ENCODE data around the gene SIRPA.
A peak's percentile ranks its signal among the peaks of the same experiment; 100 is the strongest.
"Not testable (repeated sequence)": the region's sequence is repeated elsewhere in the genome, so short reads cannot be mapped to it uniquely, and the experiment has no call there.

The SIRPA gene

DNA sequence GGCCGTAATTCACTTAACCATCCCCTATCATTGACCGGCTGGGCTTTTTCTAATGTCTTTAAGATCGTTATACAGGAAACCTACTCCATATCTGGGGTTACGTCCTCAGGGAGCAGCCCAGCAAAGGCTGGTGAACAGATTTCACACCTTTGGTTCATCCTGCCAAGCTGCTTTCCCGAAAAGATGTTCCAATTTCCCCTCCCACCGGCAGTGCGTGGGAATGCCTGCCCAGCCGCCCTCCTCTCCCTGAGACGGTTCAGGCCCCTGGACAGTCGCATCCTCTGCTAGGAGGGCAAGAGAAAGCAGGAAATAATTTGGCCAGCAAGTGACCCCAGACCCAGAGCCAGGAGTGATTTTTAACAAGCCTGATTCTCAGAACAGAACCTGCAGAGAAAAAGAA lies 16.3 kb downstream of the SIRPA start:
- peak overlapping the region; percentile 37 for H3K9ac ChIP-seq (ENCODE audit: insufficient read length)
- peaks cover 40% of the 10 kb centered on the region for H3K36me3 ChIP-seq (ENCODE audit: insufficient read depth, low read length)
- peak overlapping the region; percentile 33 for H3K4me3 ChIP-seq
- no peak for DNase-seq (ENCODE audit: low read depth, low spot score)
- no peaks in the 10 kb centered on the region for H3K9me3 ChIP-seq (ENCODE audit: low read depth, low read length)
- TF ChIP-seq POLR2AphosphoS5 (IDR thresholded peaks at IDR 0.05; ENCODE audit: borderline replicate concordance, low read depth, low read length) (no peak), EZH2 (IDR thresholded peaks at IDR 0.05) (no peak), FOXP2 (optimal IDR thresholded peaks at IDR 0.05; ENCODE audit: control extremely low read depth, extremely low read length, insufficient read depth) (no peak)
- peak overlapping the region; percentile 87 for H3K27ac ChIP-seq

DNA sequence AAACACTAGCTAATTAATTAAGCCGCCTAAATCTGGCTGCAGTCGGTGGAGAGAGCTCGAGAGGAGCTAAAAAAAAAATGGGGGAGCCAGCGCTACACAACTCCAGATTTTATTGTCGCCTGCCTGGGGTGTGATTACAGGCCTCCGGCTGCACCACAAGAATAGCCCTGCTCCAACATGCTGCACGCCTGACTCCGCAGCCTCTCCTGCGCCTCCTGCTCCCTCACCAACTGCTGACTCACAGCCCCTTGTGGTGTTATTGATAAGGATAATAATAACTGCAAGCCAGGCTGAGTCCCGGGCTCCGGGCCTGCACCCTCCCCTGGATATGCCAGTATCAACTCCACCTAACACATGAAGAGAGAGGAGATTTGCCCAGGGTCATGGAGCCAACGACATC lies 16.8 kb downstream of the SIRPA start:
- no peak for DNase-seq (ENCODE audit: low read depth, low spot score)
- TF ChIP-seq POLR2AphosphoS5 (IDR thresholded peaks at IDR 0.05; ENCODE audit: borderline replicate concordance, low read depth, low read length): no peak
- no peak for TF ChIP-seq FOXP2 (optimal IDR thresholded peaks at IDR 0.05; ENCODE audit: control extremely low read depth, extremely low read length, insufficient read depth)
- no peak for TF ChIP-seq EZH2 (IDR thresholded peaks at IDR 0.05)
- Histone ChIP-seq H3K36me3 (ENCODE audit: insufficient read depth, low read length) (peaks cover 45% of the 10 kb centered on the region), H3K9ac (ENCODE audit: insufficient read length) (peak overlapping the region; percentile 37), H3K9me3 (ENCODE audit: low read depth, low read length) (no peaks in the 10 kb centered on the region), H3K4me3 (peak overlapping the region; percentile 33), H3K27ac (peak overlapping the region; percentile 87)

DNA sequence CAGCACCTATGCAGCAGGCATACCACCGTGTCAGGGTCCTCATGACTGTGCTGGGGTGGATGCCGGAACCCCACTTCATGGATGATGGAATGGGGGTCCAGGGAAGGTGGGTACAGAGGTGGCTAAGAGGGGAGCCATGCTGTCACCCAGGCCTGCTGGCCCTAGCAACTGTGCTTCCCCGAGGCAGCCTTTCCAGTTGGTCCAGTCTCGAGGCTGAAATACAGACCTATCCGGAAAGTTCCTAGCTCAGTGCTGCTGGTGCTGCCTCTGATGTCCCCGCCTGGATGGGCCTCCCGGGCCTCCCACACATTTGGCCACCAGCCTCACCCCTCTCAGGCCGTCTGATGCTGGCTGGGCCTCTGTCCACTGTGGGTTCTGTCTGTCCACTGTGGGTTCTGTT lies 17.4 kb downstream of the SIRPA start:
- Histone ChIP-seq H3K27ac (no peak overlapping the region), H3K4me3 (no peak overlapping the region), H3K9me3 (ENCODE audit: low read depth, low read length) (no peaks in the 10 kb centered on the region), H3K9ac (ENCODE audit: insufficient read length) (no peak overlapping the region), H3K36me3 (ENCODE audit: insufficient read depth, low read length) (peaks cover 50% of the 10 kb centered on the region)
- DNase-seq (ENCODE audit: low read depth, low spot score): no peak
- TF ChIP-seq FOXP2 (optimal IDR thresholded peaks at IDR 0.05; ENCODE audit: control extremely low read depth, extremely low read length, insufficient read depth): no peak
- TF ChIP-seq EZH2 (IDR thresholded peaks at IDR 0.05): no peak
- no peak for TF ChIP-seq POLR2AphosphoS5 (IDR thresholded peaks at IDR 0.05; ENCODE audit: borderline replicate concordance, low read depth, low read length)

DNA sequence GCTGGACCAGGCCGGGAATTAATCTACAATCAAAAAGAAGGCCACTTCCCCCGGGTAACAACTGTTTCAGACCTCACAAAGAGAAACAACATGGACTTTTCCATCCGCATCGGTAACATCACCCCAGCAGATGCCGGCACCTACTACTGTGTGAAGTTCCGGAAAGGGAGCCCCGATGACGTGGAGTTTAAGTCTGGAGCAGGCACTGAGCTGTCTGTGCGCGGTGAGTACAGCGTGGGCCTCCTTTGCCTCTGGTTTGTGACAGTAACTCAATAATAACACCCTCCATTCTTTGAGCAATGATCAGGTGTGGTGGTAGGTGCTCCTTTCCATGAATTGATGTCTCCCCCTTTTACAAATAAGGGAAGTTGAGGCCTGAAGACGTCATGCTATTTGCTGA lies 20.0 kb downstream of the SIRPA start:
- DNase-seq (ENCODE audit: low read depth, low spot score); H3K9me3 ChIP-seq (ENCODE audit: low read depth, low read length); H3K4me3 ChIP-seq; H3K27ac ChIP-seq; H3K9ac ChIP-seq (ENCODE audit: insufficient read length): not testable (repeated sequence)
- H3K36me3 ChIP-seq (ENCODE audit: insufficient read depth, low read length): peaks cover 63% of the 10 kb centered on the region

DNA sequence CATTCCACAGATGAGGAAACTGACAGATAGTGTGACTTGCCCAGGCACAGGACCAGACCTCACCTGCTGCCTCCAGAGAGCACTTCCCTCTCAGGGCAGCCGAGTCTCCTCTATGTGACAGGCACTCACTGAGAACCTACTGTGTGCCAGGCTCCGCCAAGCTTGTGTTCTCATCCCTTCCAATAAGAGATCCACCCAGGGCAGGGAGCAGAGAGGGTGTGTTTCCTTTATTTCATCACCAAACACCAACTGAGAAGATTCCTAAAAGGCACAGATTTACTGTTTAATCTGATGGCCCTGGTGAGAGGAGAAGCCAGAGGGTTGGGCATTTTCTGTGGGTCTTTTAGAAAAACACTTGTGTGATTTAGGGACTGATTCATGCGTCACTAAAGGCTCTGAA lies 20.5 kb downstream of the SIRPA start:
- no peak for DNase-seq (ENCODE audit: low read depth, low spot score)
- no peak overlapping the region for H3K4me3 ChIP-seq
- H3K27ac ChIP-seq: no peak overlapping the region
- no peaks in the 10 kb centered on the region for H3K9me3 ChIP-seq (ENCODE audit: low read depth, low read length)
- peaks cover 58% of the 10 kb centered on the region for H3K36me3 ChIP-seq (ENCODE audit: insufficient read depth, low read length)
- no peak for TF ChIP-seq FOXP2 (optimal IDR thresholded peaks at IDR 0.05; ENCODE audit: control extremely low read depth, extremely low read length, insufficient read depth)
- TF ChIP-seq EZH2 (IDR thresholded peaks at IDR 0.05): no peak
- no peak for TF ChIP-seq POLR2AphosphoS5 (IDR thresholded peaks at IDR 0.05; ENCODE audit: borderline replicate concordance, low read depth, low read length)
- no peak overlapping the region for H3K9ac ChIP-seq (ENCODE audit: insufficient read length)

DNA sequence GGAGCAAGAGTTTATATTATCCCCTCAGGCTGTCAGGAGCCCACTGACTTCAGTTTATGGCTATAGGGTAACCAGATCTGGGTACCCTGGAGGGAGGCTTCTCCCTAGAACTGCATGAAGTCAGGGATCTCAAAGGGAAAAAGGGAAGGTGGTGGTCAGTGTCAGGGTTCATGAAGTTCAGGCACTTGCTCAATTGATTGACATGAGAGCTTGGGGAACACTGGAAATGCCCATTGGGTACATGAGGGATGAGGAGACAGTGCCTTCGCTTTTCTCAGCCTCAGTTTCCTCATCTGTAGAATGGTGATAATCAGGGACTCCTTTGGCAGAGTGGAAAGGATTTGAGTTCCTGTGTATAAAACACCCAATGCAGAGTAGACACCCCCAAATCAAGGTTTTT lies 22.6 kb downstream of the SIRPA start:
- no peak for DNase-seq (ENCODE audit: low read depth, low spot score)
- TF ChIP-seq FOXP2 (optimal IDR thresholded peaks at IDR 0.05; ENCODE audit: control extremely low read depth, extremely low read length, insufficient read depth) (no peak), POLR2AphosphoS5 (IDR thresholded peaks at IDR 0.05; ENCODE audit: borderline replicate concordance, low read depth, low read length) (no peak), EZH2 (IDR thresholded peaks at IDR 0.05) (no peak)
- peaks cover 51% of the 10 kb centered on the region for H3K36me3 ChIP-seq (ENCODE audit: insufficient read depth, low read length)
- H3K9me3 ChIP-seq (ENCODE audit: low read depth, low read length): no peaks in the 10 kb centered on the region
- no peak overlapping the region for H3K27ac ChIP-seq
- H3K4me3 ChIP-seq: no peak overlapping the region
- no peak overlapping the region for H3K9ac ChIP-seq (ENCODE audit: insufficient read length)

DNA sequence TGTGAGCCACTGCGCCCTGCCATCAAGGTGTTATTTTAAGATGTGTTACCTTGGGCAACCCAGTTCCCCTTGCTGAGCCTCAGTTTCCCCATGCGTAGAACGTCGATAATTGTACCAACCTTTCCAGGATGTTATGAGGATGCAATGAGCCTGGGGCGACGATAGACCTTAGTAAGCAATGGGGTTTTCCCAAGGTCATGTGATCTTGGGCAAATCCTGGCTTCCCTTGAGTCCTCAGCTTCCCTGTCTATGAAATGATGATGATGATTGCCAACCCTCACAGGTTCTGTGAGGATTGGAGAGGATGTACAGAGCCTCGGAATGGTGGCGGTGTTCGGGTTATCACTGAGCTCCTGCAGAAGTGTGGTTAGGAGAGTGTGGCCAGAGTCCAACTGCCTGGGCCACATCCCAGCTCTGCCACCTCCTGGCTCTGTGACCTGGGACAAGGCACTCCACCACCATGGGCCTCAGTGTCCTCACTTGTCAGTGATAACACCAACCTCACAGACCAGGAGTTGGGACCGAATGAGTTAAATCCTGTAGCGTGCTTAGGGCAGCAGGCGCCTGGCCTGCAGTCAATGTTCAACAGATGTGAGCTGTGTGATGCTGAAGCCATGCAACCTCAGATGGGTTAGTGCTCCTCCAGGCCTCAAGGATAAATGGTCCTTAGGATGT lies 23.4 kb downstream of the SIRPA start:
- TF ChIP-seq POLR2AphosphoS5 (IDR thresholded peaks at IDR 0.05; ENCODE audit: borderline replicate concordance, low read depth, low read length): no peak
- no peak for TF ChIP-seq EZH2 (IDR thresholded peaks at IDR 0.05)
- no peak overlapping the region for H3K27ac ChIP-seq
- H3K4me3 ChIP-seq: no peak overlapping the region
- no peaks in the 10 kb centered on the region for H3K9me3 ChIP-seq (ENCODE audit: low read depth, low read length)
- no peak overlapping the region for H3K9ac ChIP-seq (ENCODE audit: insufficient read length)
- peaks cover 57% of the 10 kb centered on the region for H3K36me3 ChIP-seq (ENCODE audit: insufficient read depth, low read length)
- no peak for DNase-seq (ENCODE audit: low read depth, low spot score)

DNA sequence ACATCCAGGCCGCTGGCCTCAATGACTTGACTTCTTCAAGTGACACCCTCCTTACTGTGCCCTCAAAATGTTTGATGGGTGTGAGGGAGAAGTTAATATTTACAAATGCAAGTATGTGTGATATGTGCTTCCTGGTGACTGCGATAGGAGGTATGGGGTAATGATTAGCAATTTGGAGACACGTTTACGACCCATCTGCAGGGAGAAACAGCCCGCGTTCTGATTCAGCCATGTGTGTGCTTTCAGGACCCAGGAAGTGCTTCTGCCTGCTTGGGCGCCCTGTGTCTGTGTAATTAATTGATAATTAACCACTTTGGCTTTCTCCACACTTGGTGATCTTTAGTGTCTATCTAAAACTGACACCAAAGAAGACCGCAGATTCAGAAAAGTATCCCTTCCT lies 25.0 kb downstream of the SIRPA start:
- Histone ChIP-seq H3K9me3 (ENCODE audit: low read depth, low read length) (no peaks in the 10 kb centered on the region), H3K36me3 (ENCODE audit: insufficient read depth, low read length) (peaks cover 47% of the 10 kb centered on the region), H3K27ac (peak overlapping the region; percentile 71), H3K4me3 (no peak overlapping the region), H3K9ac (ENCODE audit: insufficient read length) (peak overlapping the region; percentile 59)
- TF ChIP-seq EZH2 (IDR thresholded peaks at IDR 0.05) (no peak), FOXP2 (optimal IDR thresholded peaks at IDR 0.05; ENCODE audit: control extremely low read depth, extremely low read length, insufficient read depth) (no peak), POLR2AphosphoS5 (IDR thresholded peaks at IDR 0.05; ENCODE audit: borderline replicate concordance, low read depth, low read length) (no peak)
- DNase-seq (ENCODE audit: low read depth, low spot score): no peak

DNA sequence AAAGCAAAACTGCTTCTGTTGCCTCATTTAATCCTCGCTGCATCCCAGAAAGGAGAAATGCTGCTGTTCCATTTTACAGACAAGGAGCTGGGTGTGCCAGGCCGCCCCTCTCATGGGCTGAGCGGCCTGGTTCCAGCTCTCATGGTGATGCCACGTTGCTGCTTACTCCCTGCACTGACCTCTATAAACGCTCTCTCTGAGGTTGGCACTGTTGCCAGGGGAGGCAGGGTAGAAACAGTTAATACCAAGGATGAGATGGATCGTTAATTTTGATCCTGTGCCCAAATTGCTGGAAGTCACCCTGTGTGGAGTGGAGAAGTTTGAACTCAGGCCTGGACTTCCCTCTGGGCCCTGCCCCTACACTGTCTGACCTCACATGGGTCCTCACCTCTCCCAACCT lies 25.6 kb downstream of the SIRPA start:
- no peak for TF ChIP-seq POLR2AphosphoS5 (IDR thresholded peaks at IDR 0.05; ENCODE audit: borderline replicate concordance, low read depth, low read length)
- TF ChIP-seq EZH2 (IDR thresholded peaks at IDR 0.05): no peak
- Histone ChIP-seq H3K9me3 (ENCODE audit: low read depth, low read length) (no peaks in the 10 kb centered on the region), H3K9ac (ENCODE audit: insufficient read length) (no peak overlapping the region), H3K4me3 (no peak overlapping the region), H3K36me3 (ENCODE audit: insufficient read depth, low read length) (peaks cover 41% of the 10 kb centered on the region), H3K27ac (no peak overlapping the region)
- DNase-seq (ENCODE audit: low read depth, low spot score): no peak

DNA sequence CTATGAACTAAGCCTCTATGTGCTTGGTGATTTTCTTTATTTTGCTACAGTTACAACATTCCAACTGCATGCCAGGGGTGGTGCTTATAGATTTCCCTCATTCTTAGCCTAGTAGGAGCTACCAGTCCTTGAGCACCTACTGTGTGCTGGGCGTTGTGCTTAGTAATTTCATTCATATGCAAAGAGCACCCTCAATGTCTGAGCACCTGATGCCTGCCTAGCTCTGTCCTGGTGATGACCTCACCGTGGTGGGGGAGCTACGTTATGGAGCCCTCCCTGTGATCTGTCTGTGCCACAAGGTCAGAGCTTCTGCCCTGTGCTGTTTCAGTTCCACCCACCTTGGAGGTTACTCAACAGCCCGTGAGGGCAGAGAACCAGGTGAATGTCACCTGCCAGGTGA lies 26.8 kb downstream of the SIRPA start:
- H3K4me3 ChIP-seq; H3K27ac ChIP-seq; H3K9me3 ChIP-seq (ENCODE audit: low read depth, low read length); DNase-seq (ENCODE audit: low read depth, low spot score); H3K9ac ChIP-seq (ENCODE audit: insufficient read length): not testable (repeated sequence)
- H3K36me3 ChIP-seq (ENCODE audit: insufficient read depth, low read length): peaks cover 30% of the 10 kb centered on the region
